H4 (cell line): ENCODE data around the gene SLC35F3. TPM values are rescaled to one million over a fixed set of nuclear protein-coding genes. Genes with fewer than 3 reads are reported as not detected.
A peak's percentile ranks its signal among the peaks of the same experiment; 100 is the strongest.

Source experiments
- DNase-seq: peaks from one replicate; pipeline ENCODE4 v3.0.0-alpha.2; 2015; ENCODE audit warnings: low spot score
- total RNA-seq: library from RNA; depleted of rRNA; stranded (reverse); fragments of >200 nt; shearing (Covaris generic); gene quantifications from 2 replicates; pipeline ENCODE4 v1.2.3, GENCODE V29; 2014

The SLC35F3 gene
- total RNA-seq, 1 experiment from 2014 or later: not detected

GRCh38 chr1:233972951-233973635, 68.6 kb downstream of the SLC35F3 start:
- peak; percentile 19 for DNase-seq

GRCh38 chr1:233975486-233975885, 71.0 kb downstream of the SLC35F3 start:
- DNase-seq: no peak

- DNase-seq: no peak
Measured at GRCh38 chr1:233981042-233981675, 76.7 kb downstream of the SLC35F3 start.

GRCh38 chr1:233982827-233983518, 78.5 kb downstream of the SLC35F3 start:
- no peak for DNase-seq

GRCh38 chr1:233983811-233984210, 79.3 kb downstream of the SLC35F3 start:
- DNase-seq: no peak

- no peak for DNase-seq
Measured at GRCh38 chr1:233988963-233989696, 84.7 kb downstream of the SLC35F3 start.

- no peak for DNase-seq
Measured at GRCh38 chr1:233990486-233990885, 86.0 kb downstream of the SLC35F3 start.

GRCh38 chr1:233993651-233994050, 89.2 kb downstream of the SLC35F3 start:
- no peak for DNase-seq

GRCh38 chr1:233994112-233994511, 89.6 kb downstream of the SLC35F3 start:
- no peak for DNase-seq

GRCh38 chr1:233998456-233998855, 94.0 kb downstream of the SLC35F3 start:
- DNase-seq: no peak

GRCh38 chr1:233998891-233999290, 94.4 kb downstream of the SLC35F3 start:
- DNase-seq: no peak

- DNase-seq: no peak
Measured at GRCh38 chr1:234000557-234001041, 96.1 kb downstream of the SLC35F3 start.

GRCh38 chr1:234001817-234002216, 97.3 kb downstream of the SLC35F3 start:
- DNase-seq: no peak

GRCh38 chr1:234004591-234004990, 100.1 kb downstream of the SLC35F3 start:
- no peak for DNase-seq

- DNase-seq: no peak
Measured at GRCh38 chr1:234007684-234008083, 103.2 kb downstream of the SLC35F3 start.

- DNase-seq: no peak
Measured at GRCh38 chr1:234008591-234008990, 104.1 kb downstream of the SLC35F3 start.

- no peak for DNase-seq
Measured at GRCh38 chr1:234009668-234010067, 105.2 kb downstream of the SLC35F3 start.

- DNase-seq: no peak
Measured at GRCh38 chr1:234014208-234014607, 109.7 kb downstream of the SLC35F3 start.

GRCh38 chr1:234018816-234019215, 114.3 kb downstream of the SLC35F3 start:
- DNase-seq: no peak

GRCh38 chr1:234019387-234019786, 114.9 kb downstream of the SLC35F3 start:
- DNase-seq: no peak

GRCh38 chr1:234022302-234022701, 117.8 kb downstream of the SLC35F3 start:
- no peak for DNase-seq

- no peak for DNase-seq
Measured at GRCh38 chr1:234039603-234040002, 135.1 kb downstream of the SLC35F3 start.
